Endothelial cell of umbilical vein (primary cell): Measurements from ENCODE around the gene TPP1. TPM values are rescaled to one million over a fixed set of nuclear protein-coding genes. Genes with fewer than 3 reads are reported as not detected.

Experiments
- BruUV-seq: library from RNA; stranded (reverse); fragments of 400-500 nt; replicated peaks from 2 replicates; lab custom pipeline; 2021; lab: Mats Ljungman, UMichigan
- CTCF ChIA-PET: fragments of 300-600, 350-600 bp; sonication (Branson Sonifier 250); formaldehyde crosslinking; loops from one replicate; lab custom pipeline; 2021; ENCODE audit warnings: antibody characterized with exemption, inconsistent platforms; lab: Charles Lee
- POLR2A ChIA-PET: fragments of 300-600, 350-600 bp; sonication (Branson Sonifier 250); formaldehyde crosslinking; loops from one replicate; lab custom pipeline; 2021; ENCODE audit warnings: antibody characterized with exemption, inconsistent platforms; lab: Charles Lee
- DNase-seq: peaks from one replicate; pipeline ENCODE4 v3.0.0-alpha.2; 2011; ENCODE audit warnings: low read depth, low spot score
- FAIRE-seq: peaks from 2 replicates; lab custom pipeline; 2011; peaks lifted over from hg19 to GRCh38; lab: Jason Lieb, UNC
- H2AFZ ChIP-seq: 2 replicates; pipeline ENCODE4 v1.6.0; 2012; ENCODE audit warnings: low read depth, low read length, control low read depth, inconsistent platforms
- H3K27ac ChIP-seq: 2 replicates; pipeline ENCODE4 v1.5.1; 2011; ENCODE audit warnings: low read depth, mild to moderate bottlenecking, control low read depth, low read length, moderate library complexity; ENCODE audit not compliant: insufficient read depth
- H3K27me3 ChIP-seq, 2 experiments: 2 replicates each; pipeline versions ENCODE4 v1.6.0 to v1.6.1; 2011; ENCODE audit warnings: low read length in 2 of 2, mixed read lengths in 1 of 2; ENCODE audit not compliant: control insufficient read depth in 2 of 2, insufficient read depth in 2 of 2
- H3K36me3 ChIP-seq, 2 experiments: 2 replicates in 1 of 2; 3 replicates in 1 of 2; pipeline ENCODE4 v1.5.1; 2011; ENCODE audit warnings: low read length in 2 of 2, mild to moderate bottlenecking in 1 of 2, moderate library complexity in 1 of 2; ENCODE audit not compliant: control insufficient read depth in 2 of 2, insufficient read depth in 2 of 2; ENCODE audit errors: extremely low read depth in 1 of 2
- H3K4me1 ChIP-seq: 3 replicates; pipeline ENCODE4 v1.5.1; 2011; ENCODE audit warnings: mild to moderate bottlenecking, low read length; ENCODE audit not compliant: control insufficient read depth, insufficient read depth; ENCODE audit errors: extremely low read depth
- H3K4me2 ChIP-seq: 2 replicates; pipeline ENCODE4 v1.6.1; 2011; ENCODE audit warnings: low read length, control low read depth, mixed read lengths; ENCODE audit not compliant: insufficient read depth
- H3K4me3 ChIP-seq, 3 experiments: fragments of 200-600 bp in 1 of 3; sonication (generic), shearing (Covaris generic) in 1 of 3; replicated peaks in 1 of 3; 2 replicates each; pipeline ENCODE4 v1.5.1; 2011 to 2016; ENCODE audit warnings: control low read depth in 3 of 3, low read length in 3 of 3, mild to moderate bottlenecking in 2 of 3, inconsistent platforms in 1 of 3, low read depth in 1 of 3, moderate library complexity in 1 of 3; ENCODE audit not compliant: insufficient read depth in 1 of 3
- H3K79me2 ChIP-seq: 2 replicates; pipeline ENCODE4 v1.6.0; 2012; ENCODE audit warnings: low read length, inconsistent platforms; ENCODE audit not compliant: control insufficient read depth, insufficient read depth
- H3K9ac ChIP-seq: replicated peaks from 2 replicates; pipeline ENCODE3; 2011; ENCODE audit warnings: low read length, control low read depth; ENCODE audit not compliant: insufficient read depth; ENCODE audit errors: extremely low read depth
- H3K9me1 ChIP-seq: replicated peaks from 3 replicates; pipeline ENCODE4 v1.6.0; 2011; ENCODE audit warnings: mild to moderate bottlenecking, low read length; ENCODE audit not compliant: control insufficient read depth, insufficient read depth; ENCODE audit errors: extremely low read depth
- H3K9me3 ChIP-seq: replicated peaks from 2 replicates; pipeline ENCODE4 v1.5.1; 2012; ENCODE audit warnings: low read length, inconsistent platforms; ENCODE audit not compliant: control insufficient read depth, insufficient read depth
- H4K20me1 ChIP-seq: replicated peaks from 2 replicates; pipeline ENCODE3; 2011; ENCODE audit warnings: mild to moderate bottlenecking, low read length; ENCODE audit not compliant: control insufficient read depth, insufficient read depth; ENCODE audit errors: extremely low read depth
- EZH2 ChIP-seq: IDR thresholded peaks from 2 replicates; pipeline ENCODE4 v1.6.1; 2012; ENCODE audit warnings: borderline replicate concordance, low read depth, mild to moderate bottlenecking, moderate library complexity, low read length, inconsistent platforms; ENCODE audit not compliant: severe bottlenecking
- FOS ChIP-seq: IDR thresholded peaks from 2 replicates; pipeline ENCODE4 v1.6.1; 2011; ENCODE audit warnings: mild to moderate bottlenecking, low read length, moderate library complexity, borderline replicate concordance; ENCODE audit not compliant: insufficient read depth
- GATA2 ChIP-seq: IDR thresholded peaks from 2 replicates; pipeline ENCODE4 v1.7.0; 2011; ENCODE audit warnings: low read depth, mild to moderate bottlenecking, moderate library complexity, mixed read lengths, low read length; ENCODE audit not compliant: insufficient read length, insufficient read depth
- JUN ChIP-seq: IDR thresholded peaks from 2 replicates; pipeline ENCODE4 v1.6.1; 2011; ENCODE audit warnings: borderline replicate concordance, low read depth; ENCODE audit not compliant: insufficient read length, insufficient read depth
- MYC ChIP-seq: IDR thresholded peaks from one replicate; pipeline ENCODE4 v1.6.1; 2011; ENCODE audit warnings: mild to moderate bottlenecking, low read depth, low read length
- POLR2A ChIP-seq: IDR thresholded peaks from 2 replicates; pipeline ENCODE4 v1.6.1; 2012; ENCODE audit warnings: low read depth, mild to moderate bottlenecking, control low read depth, low read length
- POLR2AphosphoS5 ChIP-seq: IDR thresholded peaks from 2 replicates; pipeline ENCODE4 v1.6.1; 2012; ENCODE audit warnings: low read depth, mild to moderate bottlenecking, control low read depth, low read length, moderate library complexity; ENCODE audit not compliant: insufficient read depth
- dilution Hi-C: fragments of 300-500 bp; cut with MboI; formaldehyde crosslinking; loops from one replicate; pipeline ENCODE4 v1.15.0; 2019; ENCODE audit warnings: low sequenced_read_pairs; ENCODE audit not compliant: extremely low pct_ligation_motif_present
- intact Hi-C: fragments of 100-400 bp; cut with micrococcal nuclease; formaldehyde crosslinking; loops from one replicate; pipeline ENCODE4 v1.10.0; 2022
- polyA plus RNA-seq, 4 experiments: library from polyadenylated mRNA; depleted of rRNA in 3 of 4; stranded (reverse) in 3 of 4; unstranded in 1 of 4; fragments of >200 nt; gene quantifications; 2 replicates each; pipeline versions ENCODE4 v1.2.1 to v1.2.3, GENCODE V29; 2011 to 2012; ENCODE audit warnings: missing spikeins in 1 of 4
- total RNA-seq: library from RNA; stranded (reverse); gene quantifications from 2 replicates; pipeline ENCODE4 v1.2.3, GENCODE V29; 2021
- TF ChIP-seq, protein P1 (sequence below), 2 donors: IDR thresholded peaks; 1 replicate in 1 of 2; 2 replicates in 1 of 2; pipeline ENCODE4 v1.5.1; 2011; ENCODE audit warnings: low read length in 2 of 2, mild to moderate bottlenecking in 2 of 2, moderate library complexity in 2 of 2, control low read depth in 1 of 2, inconsistent platforms in 1 of 2, low read depth in 1 of 2; ENCODE audit not compliant: insufficient read depth in 1 of 2; ENCODE audit errors: extremely low read depth in 1 of 2
- TF ChIP-seq, protein P2 (sequence below): IDR thresholded peaks from 2 replicates; pipeline ENCODE4 v1.6.1; 2011; ENCODE audit not compliant: insufficient read depth, insufficient read length

The TPP1 gene
- total and polyA plus RNA-seq, 2 donors (not counting 3 experiments of a cell fraction or from before 2014, with no cell fraction given), result 124 to 224 TPM

DNA sequence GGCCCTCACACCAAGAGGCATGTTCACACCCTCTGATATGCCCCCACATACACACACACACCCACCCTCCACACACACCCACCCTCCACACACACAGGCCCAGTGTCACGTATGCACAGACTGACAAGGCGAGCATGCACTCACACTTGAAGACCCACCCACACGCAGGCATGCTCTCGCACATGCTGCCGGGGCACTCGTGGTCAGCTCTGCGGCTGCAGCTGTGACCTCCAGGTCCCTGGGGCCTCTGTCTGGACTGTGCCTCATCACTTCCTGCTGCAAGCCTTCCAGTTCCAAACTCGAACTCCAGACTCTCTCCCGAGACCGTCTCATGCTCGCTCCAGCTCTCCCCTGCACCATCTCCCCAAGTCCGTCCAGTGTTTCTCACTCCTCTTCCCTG is 26.8 kb upstream of the TPP1 start:
- H3K4me1 ChIP-seq, result peaks cover 37% of the 10 kb centered on the region
- intact Hi-C loops, result loop anchor here (1.0 kb wide), 5 partner anchors 9 to 37 kb away; partner anchors contain the start of genes DCHS1, MRPL17 and TPP1
- no TSS peak for BruUV-seq
- H3K4me3 ChIP-seq, result no peak overlapping the region
- no peaks in the 10 kb centered on the region for H3K9me1 ChIP-seq
- ChIA-PET POLR2A (interaction anchor here (2.3 kb wide), 1 partner anchor 10 kb away, joined by 11 read pairs; no protein-coding TSS in a partner anchor), CTCF (interaction anchor here (1.0 to 2.4 kb wide), 4 partner anchors 10 to 60 kb away, joined by 3 to 19 read pairs (median 12); no protein-coding TSS in a partner anchor)
- H3K9ac ChIP-seq, result peak overlapping the region; percentile 58
- H3K27me3 ChIP-seq, result no peaks in the 10 kb centered on the region
- DNase-seq (peak; percentile 74), FAIRE-seq (peak; percentile 92)
- H4K20me1 ChIP-seq, result no peaks in the 10 kb centered on the region
- H3K36me3 ChIP-seq, result peaks cover 0 to 2% of the 10 kb centered on the region in 2 experiments
- H3K79me2 ChIP-seq, result peaks cover 4% of the 10 kb centered on the region
- dilution Hi-C loops, result no loop called here
- H3K9me3 ChIP-seq, result no peaks in the 10 kb centered on the region
- peak overlapping the region; percentile 61 for H3K4me2 ChIP-seq
- TF ChIP-seq FOS (no peak), GATA2 (no peak), POLR2A (peak; percentile 68), EZH2 (no peak), MYC (peak; percentile 92), POLR2AphosphoS5 (peak; percentile 97), JUN (peak; percentile 24)
- TF ChIP-seq, protein P1, sequence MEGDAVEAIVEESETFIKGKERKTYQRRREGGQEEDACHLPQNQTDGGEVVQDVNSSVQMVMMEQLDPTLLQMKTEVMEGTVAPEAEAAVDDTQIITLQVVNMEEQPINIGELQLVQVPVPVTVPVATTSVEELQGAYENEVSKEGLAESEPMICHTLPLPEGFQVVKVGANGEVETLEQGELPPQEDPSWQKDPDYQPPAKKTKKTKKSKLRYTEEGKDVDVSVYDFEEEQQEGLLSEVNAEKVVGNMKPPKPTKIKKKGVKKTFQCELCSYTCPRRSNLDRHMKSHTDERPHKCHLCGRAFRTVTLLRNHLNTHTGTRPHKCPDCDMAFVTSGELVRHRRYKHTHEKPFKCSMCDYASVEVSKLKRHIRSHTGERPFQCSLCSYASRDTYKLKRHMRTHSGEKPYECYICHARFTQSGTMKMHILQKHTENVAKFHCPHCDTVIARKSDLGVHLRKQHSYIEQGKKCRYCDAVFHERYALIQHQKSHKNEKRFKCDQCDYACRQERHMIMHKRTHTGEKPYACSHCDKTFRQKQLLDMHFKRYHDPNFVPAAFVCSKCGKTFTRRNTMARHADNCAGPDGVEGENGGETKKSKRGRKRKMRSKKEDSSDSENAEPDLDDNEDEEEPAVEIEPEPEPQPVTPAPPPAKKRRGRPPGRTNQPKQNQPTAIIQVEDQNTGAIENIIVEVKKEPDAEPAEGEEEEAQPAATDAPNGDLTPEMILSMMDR (IDR thresholded peaks at IDR 0.05; ENCODE audit: extremely low read depth in 1 of 2, insufficient read depth in 1 of 2, low read depth in 1 of 2, low read length in 2 of 2), result no peak
- TF ChIP-seq, protein P2, sequence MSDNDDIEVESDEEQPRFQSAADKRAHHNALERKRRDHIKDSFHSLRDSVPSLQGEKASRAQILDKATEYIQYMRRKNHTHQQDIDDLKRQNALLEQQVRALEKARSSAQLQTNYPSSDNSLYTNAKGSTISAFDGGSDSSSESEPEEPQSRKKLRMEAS, result peak; percentile 85
- peak overlapping the region; percentile 84 for H3K27ac ChIP-seq
- peak overlapping the region; percentile 13 for H2AFZ ChIP-seq
